OCI-LY3 (cell line): Measurements from ENCODE around the gene STK38L.

Source experiments
- EZH2phosphoT487 ChIP-seq: fragments of 200-600 bp; shearing (Covaris generic); IDR thresholded peaks from 2 replicates; pipeline ENCODE4 v1.6.1; 2018; ENCODE audit warnings: antibody characterized with exemption, mixed run types, low read depth
- TF ChIP-seq, protein P1 (sequence below): fragments of 200-600, 300-600 bp; sonication (generic); IDR thresholded peaks from 2 replicates; pipeline ENCODE4 v1.5.1; 2014; ENCODE audit warnings: antibody characterized with exemption, low read length, low read depth

DNA sequence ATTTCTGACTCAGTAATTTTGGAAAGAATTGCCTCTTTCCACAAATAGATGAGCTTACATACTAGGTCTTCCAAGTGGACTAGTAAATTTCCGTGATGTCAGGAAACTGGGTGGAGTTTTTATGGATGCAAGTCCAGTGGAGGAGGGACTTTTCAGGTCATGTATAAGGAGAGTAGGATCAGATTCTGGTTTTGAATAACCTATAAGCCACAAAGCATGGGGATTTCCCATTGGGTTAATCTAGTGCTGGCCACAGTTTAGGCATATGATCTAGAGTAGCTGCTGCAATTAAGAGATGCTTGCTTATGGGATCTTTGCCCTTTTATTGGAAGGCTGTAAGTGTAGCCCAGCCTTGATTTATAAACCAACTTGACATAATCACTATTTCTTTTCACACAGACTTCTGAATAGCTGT lies 33.8 kb downstream of the STK38L start:
- TF ChIP-seq, protein P1, sequence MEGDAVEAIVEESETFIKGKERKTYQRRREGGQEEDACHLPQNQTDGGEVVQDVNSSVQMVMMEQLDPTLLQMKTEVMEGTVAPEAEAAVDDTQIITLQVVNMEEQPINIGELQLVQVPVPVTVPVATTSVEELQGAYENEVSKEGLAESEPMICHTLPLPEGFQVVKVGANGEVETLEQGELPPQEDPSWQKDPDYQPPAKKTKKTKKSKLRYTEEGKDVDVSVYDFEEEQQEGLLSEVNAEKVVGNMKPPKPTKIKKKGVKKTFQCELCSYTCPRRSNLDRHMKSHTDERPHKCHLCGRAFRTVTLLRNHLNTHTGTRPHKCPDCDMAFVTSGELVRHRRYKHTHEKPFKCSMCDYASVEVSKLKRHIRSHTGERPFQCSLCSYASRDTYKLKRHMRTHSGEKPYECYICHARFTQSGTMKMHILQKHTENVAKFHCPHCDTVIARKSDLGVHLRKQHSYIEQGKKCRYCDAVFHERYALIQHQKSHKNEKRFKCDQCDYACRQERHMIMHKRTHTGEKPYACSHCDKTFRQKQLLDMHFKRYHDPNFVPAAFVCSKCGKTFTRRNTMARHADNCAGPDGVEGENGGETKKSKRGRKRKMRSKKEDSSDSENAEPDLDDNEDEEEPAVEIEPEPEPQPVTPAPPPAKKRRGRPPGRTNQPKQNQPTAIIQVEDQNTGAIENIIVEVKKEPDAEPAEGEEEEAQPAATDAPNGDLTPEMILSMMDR, result no peak
- TF ChIP-seq EZH2phosphoT487, result no peak
